GM12878 (cell line): ENCODE results near the gene PGM2L1. TPM values are rescaled to one million over a fixed set of nuclear protein-coding genes. Genes with fewer than 3 reads are reported as not detected.

ENCODE experiments used
- ATAC-seq: fragments of 200-7000 bp; cut with Tn5 transposase; 3 replicates; pipeline ENCODE4 v1.9.1; 2020; ENCODE audit warnings: mild to moderate bottlenecking, moderate library complexity
- BruUV-seq: library from RNA; stranded (reverse); fragments of 400-500 nt; replicated peaks from 2 replicates; lab custom pipeline; 2021; lab: Mats Ljungman, UMichigan
- CTCF ChIA-PET: fragments of 300-600 bp; sonication (Branson Sonifier 250); formaldehyde crosslinking; extraction: SDS; loops from one replicate; lab custom pipeline; 2021; ENCODE audit warnings: inconsistent platforms; lab: Yijun Ruan, JAX
- POLR2A ChIA-PET: fragments of 350-600 bp; formaldehyde crosslinking; extraction: SDS; loops from one replicate; lab custom pipeline; 2021; ENCODE audit warnings: inconsistent platforms; lab: Charles Lee
- RAD21 ChIA-PET: fragments of 300-600 bp; sonication (Branson Sonifier 250); formaldehyde crosslinking; loops from one replicate; lab custom pipeline; 2023; ENCODE audit warnings: antibody characterized with exemption; ENCODE audit not compliant: unreplicated experiment; lab: Charles Lee
- SMC1A ChIA-PET: fragments of 300-600 bp; sonication (Branson Sonifier 250); formaldehyde crosslinking; loops from one replicate; lab custom pipeline; 2023; ENCODE audit not compliant: unreplicated experiment, uncharacterized antibody; lab: Charles Lee
- DNase-seq: peaks from one replicate; pipeline ENCODE4 v3.0.0-alpha.2; 2011; ENCODE audit warnings: low read depth, low spot score
- FAIRE-seq: peaks from 3 replicates; lab custom pipeline; 2011; peaks lifted over from hg19 to GRCh38; lab: Jason Lieb, UNC
- H2AFZ ChIP-seq: 2 replicates; pipeline ENCODE4 v1.6.0; 2011; ENCODE audit warnings: low read depth, low read length, control low read depth; ENCODE audit not compliant: control insufficient read depth
- H3K27ac ChIP-seq: 2 replicates; pipeline ENCODE4 v1.5.1; 2011; ENCODE audit warnings: control low read depth; ENCODE audit not compliant: control insufficient read depth, insufficient read depth
- H3K27me3 ChIP-seq, 2 experiments: replicated peaks in 1 of 2; 2 replicates each; pipeline versions ENCODE4 v1.6.0 to v1.6.1; 2011; ENCODE audit warnings: low read length in 1 of 2; ENCODE audit not compliant: control insufficient read depth in 2 of 2, insufficient read depth in 2 of 2
- H3K36me3 ChIP-seq, 2 experiments: 2 replicates each; pipeline ENCODE4 v1.5.1; 2011; ENCODE audit warnings: low read length in 1 of 2; ENCODE audit not compliant: control insufficient read depth in 2 of 2, insufficient read depth in 2 of 2
- H3K4me1 ChIP-seq: 2 replicates; pipeline ENCODE4 v1.6.1; 2011; ENCODE audit warnings: mild to moderate bottlenecking, low read length, moderate library complexity, mixed read lengths; ENCODE audit not compliant: control insufficient read depth, insufficient read depth
- H3K4me2 ChIP-seq: 2 replicates; pipeline ENCODE4 v1.6.0; 2011; ENCODE audit warnings: control low read depth; ENCODE audit not compliant: control insufficient read depth, insufficient read depth
- H3K4me3 ChIP-seq: fragments of 200-600 bp; sonication (generic); 2 replicates; pipeline ENCODE4 v1.5.1; 2016
- H3K79me2 ChIP-seq: 2 replicates; pipeline ENCODE4 v1.6.0; 2011; ENCODE audit warnings: low read length; ENCODE audit not compliant: control insufficient read depth, insufficient read depth
- H3K9ac ChIP-seq: 2 replicates; pipeline ENCODE4 v1.8.0; 2011; ENCODE audit warnings: low read length, control low read depth, mixed read lengths; ENCODE audit not compliant: control insufficient read depth, insufficient read depth
- H3K9me3 ChIP-seq: replicated peaks from 3 replicates; pipeline ENCODE4 v1.5.1; 2011; ENCODE audit warnings: mild to moderate bottlenecking, low read length; ENCODE audit not compliant: control insufficient read depth, insufficient read depth
- H4K20me1 ChIP-seq: 2 replicates; pipeline ENCODE4 v1.6.0; 2011; ENCODE audit not compliant: control insufficient read depth, insufficient read depth
- BCL11A ChIP-seq: IDR thresholded peaks from 2 replicates; pipeline ENCODE4 v1.6.1; 2011; ENCODE audit warnings: low read depth, low read length
- CBX3 ChIP-seq: fragments of 200-600 bp; sonication (generic); IDR thresholded peaks from 2 replicates; pipeline ENCODE4 v1.6.1; 2016; ENCODE audit warnings: low read depth, borderline replicate concordance
- EGR1 ChIP-seq, 2 experiments: IDR thresholded peaks; 1 replicate in 1 of 2; 2 replicates in 1 of 2; pipeline ENCODE4 v1.6.1; 2011 to 2012; ENCODE audit warnings: low read depth in 2 of 2, low read length in 2 of 2, borderline replicate concordance in 1 of 2, mild to moderate bottlenecking in 1 of 2, moderate library complexity in 1 of 2
- EP300 ChIP-seq, 2 experiments: fragments of 150-350 bp in 1 of 2; IDR thresholded peaks; 2 replicates each; pipeline ENCODE4 v1.6.1; 2011 to 2012; ENCODE audit warnings: low read depth in 2 of 2, low read length in 2 of 2, borderline replicate concordance in 1 of 2, improper control_type of control experiment in 1 of 2, inconsistent platforms in 1 of 2; ENCODE audit not compliant: control insufficient read depth in 1 of 2
- HDGF ChIP-seq: fragments of 450-650 bp; IDR thresholded peaks from 2 replicates; pipeline ENCODE4 v1.6.1; 2016; ENCODE audit warnings: antibody characterized with exemption
- IKZF1 ChIP-seq: fragments of 450-650 bp; conservative IDR thresholded peaks from 2 replicates; pipeline ENCODE4 v1.6.1; 2017; ENCODE audit warnings: antibody characterized with exemption, mild to moderate bottlenecking
- IRF4 ChIP-seq: IDR thresholded peaks from 2 replicates; pipeline ENCODE4 v1.6.1; 2011; ENCODE audit warnings: low read depth, low read length
- KDM1A ChIP-seq: fragments of 200-600 bp; sonication (generic); IDR thresholded peaks from 2 replicates; pipeline ENCODE4 v1.6.1; 2016; ENCODE audit warnings: borderline replicate concordance
- KLF5 ChIP-seq: fragments of 450-650 bp; IDR thresholded peaks from 2 replicates; pipeline ENCODE4 v1.6.1; 2014; ENCODE audit warnings: mild to moderate bottlenecking; ENCODE audit not compliant: partially characterized antibody
- MEF2B ChIP-seq: fragments of 450-650 bp; IDR thresholded peaks from 2 replicates; pipeline ENCODE4 v1.6.1; 2018; ENCODE audit warnings: mild to moderate bottlenecking, moderate library complexity; ENCODE audit not compliant: partially characterized antibody, poor library complexity, severe bottlenecking
- MYB ChIP-seq: fragments of 150-350 bp; IDR thresholded peaks from 2 replicates; pipeline ENCODE4 v1.6.1; 2014; ENCODE audit warnings: mild to moderate bottlenecking, low read depth, low read length, borderline replicate concordance
- RAD51 ChIP-seq: fragments of 450-650 bp; IDR thresholded peaks from 2 replicates; pipeline ENCODE4 v1.6.1; 2016; ENCODE audit warnings: moderate library complexity, mild to moderate bottlenecking, inconsistent platforms
- SRF ChIP-seq, 2 experiments: IDR thresholded peaks; 2 replicates each; pipeline ENCODE4 v1.6.1; 2011; ENCODE audit warnings: low read depth in 2 of 2, low read length in 2 of 2, mild to moderate bottlenecking in 1 of 2, moderate library complexity in 1 of 2
- TARDBP ChIP-seq: IDR thresholded peaks from 2 replicates; pipeline ENCODE4 v1.6.1; 2016; ENCODE audit warnings: borderline replicate concordance
- YY1 ChIP-seq: IDR thresholded peaks from 2 replicates; pipeline ENCODE4 v1.6.1; 2011; ENCODE audit warnings: low read depth, mild to moderate bottlenecking, low read length
- ZNF217 ChIP-seq: fragments of 450-650 bp; IDR thresholded peaks from 2 replicates; pipeline ENCODE4 v1.6.1; 2017; ENCODE audit warnings: antibody characterized with exemption, mild to moderate bottlenecking
- WGBS: methylation state at CpG from one replicate; pipeline ENCODE4 v1.1.6; 2016; ENCODE audit warnings: low lambda C conversion rate; ENCODE audit not compliant: insufficient replicate concordance, insufficient coverage; ENCODE audit errors: missing lambda C conversion rate; 5-methylcytosine and 5-hydroxymethylcytosine counted together
- in situ Hi-C: fragments of 300-500 bp; cut with MboI; formaldehyde crosslinking; loops from 9 replicates; pipeline ENCODE4 v1.14.3; 2018; ENCODE audit warnings: mixed read lengths
- intact Hi-C: fragments of 100-400 bp; cut with micrococcal nuclease; formaldehyde crosslinking; loops from one replicate; pipeline ENCODE4 v1.14.2; 2022; ENCODE audit not compliant: unreplicated experiment
- polyA plus RNA-seq, 11 experiments: library from polyadenylated mRNA; depleted of rRNA in 4 of 11; unstranded in 6 of 11; stranded (reverse) in 5 of 11; fragments of >200 nt; fragmentation: Nextera tagmentation in 4 of 11; fragmentation: Illumina TruSeq in 1 of 11; extraction: Ambion mirVana in 4 of 11; extraction: Trizol in 1 of 11; gene quantifications; 1 replicate in 1 of 11; 2 replicates in 10 of 11; pipeline versions ENCODE4 v1.2.1 to v1.2.3, GENCODE V29; 2011 to 2016; ENCODE audit warnings: inconsistent platforms in 2 of 11, missing spikeins in 2 of 11, low read depth in 1 of 11
- total RNA-seq, 4 experiments: library from RNA; depleted of rRNA in 3 of 4; stranded (reverse); fragments of >200 nt in 3 of 4; fragmentation: Illumina TruSeq in 1 of 4; extraction: Trizol in 1 of 4; gene quantifications; 2 replicates each; pipeline versions ENCODE4 v1.2.1 to v1.2.3, GENCODE V29; 2013 to 2021

PGM2L1 gene
- total and polyA plus RNA-seq, 10 of the 15 experiments (the other 5 are each of a cell fraction or from before 2014, with no cell fraction given), result 0.04 to 0.20 (median 0.13) TPM; not detected in 1

- no peak within 1 kb of the TSS; the same call in 1 of the 2 replicates for H3K4me3 ChIP-seq
- SMC1A ChIA-PET, result no interaction called here
- no TSS peak for BruUV-seq
- no peak for DNase-seq
- no peak within 1 kb of the TSS for H3K9ac ChIP-seq
- H3K36me3 ChIP-seq, result no peaks in the 10 kb centered on the region
- no peaks in the 10 kb centered on the region for H3K79me2 ChIP-seq
- no peak within 1 kb of the TSS for H3K4me2 ChIP-seq
- peak; percentile 74 for ATAC-seq
- no peaks in the 10 kb centered on the region; the same call in 2 of the 3 replicates for H3K9me3 ChIP-seq
- intact Hi-C loops (no loop called here), in situ Hi-C loops (no loop called here)
- H3K4me1 ChIP-seq, result no peaks in the 10 kb centered on the region
- TF ChIP-seq MYB, result no peak
- TF ChIP-seq BCL11A, result no peak
- TF ChIP-seq KLF5, result no peak
- TF ChIP-seq MEF2B, result no peak
- TF ChIP-seq SRF (IDR thresholded peaks at IDR 0.05; ENCODE audit: low read depth in 2 of 2, low read length in 2 of 2), result no peak
- no peak for TF ChIP-seq ZNF217
- no peak for TF ChIP-seq TARDBP
- TF ChIP-seq EGR1 (IDR thresholded peaks at IDR 0.05; ENCODE audit: borderline replicate concordance in 1 of 2, low read depth in 2 of 2, low read length in 2 of 2), result no peak
- no peak for TF ChIP-seq KDM1A
- no peak for TF ChIP-seq IKZF1
- TF ChIP-seq HDGF, result no peak
- TF ChIP-seq CBX3, result no peak
- no peak for TF ChIP-seq EP300 (IDR thresholded peaks at IDR 0.05; ENCODE audit: borderline replicate concordance in 1 of 2, control insufficient read depth in 1 of 2, low read depth in 2 of 2, low read length in 2 of 2)
- no peak for TF ChIP-seq YY1
- no peak for TF ChIP-seq IRF4
- no peak for TF ChIP-seq RAD51
- H2AFZ ChIP-seq, result no peak within 1 kb of the TSS
- CTCF ChIA-PET, result interaction anchor here (0.6 kb wide), 1 partner anchor 488 kb away, joined by 3 read pairs; no protein-coding TSS in a partner anchor
- FAIRE-seq, result no peak
- H3K27me3 ChIP-seq, result peaks cover 0 to 2% of the 10 kb centered on the region in 2 experiments; a peak in 2 of 4 replicates
- RAD21 ChIA-PET, result no interaction called here
- WGBS, result 15% methylated on average over 50 of the region's 62 CpGs
- POLR2A ChIA-PET, result no interaction called here
- H4K20me1 ChIP-seq, result no peaks in the 10 kb centered on the region
- no peak within 1 kb of the TSS for H3K27ac ChIP-seq
Measured at GRCh38 chr11:74311352-74311926, 86.8 kb downstream of the PGM2L1 start, which contains the start of gene P4HA3. Gene P4HA3, minus strand, starts transcription at chr11:74311640. Its CDS starts 29 bp downstream, at chr11:74311611.
